ENCODE measurements around the gene IL9R.
"Not testable (repeated sequence)": the region's sequence is repeated elsewhere in the genome, so short reads cannot be mapped to it uniquely, and the experiment has no call there.

IL9R gene

GRCh38 chrX:155997436-155997835 is at the start of gene IL9R:
IL9R (plus strand) TSS chrX:155997696; CDS start chrX:155997760, 64 bp downstream.
- no peak for DNase-seq

- no peak for DNase-seq
Observed at GRCh38 chrX:155949098-155949497, 48.4 kb upstream of the IL9R start.

GRCh38 chrX:155951237-155951789 is 46.2 kb upstream of the IL9R start:
- no peak for DNase-seq

- no peak for DNase-seq
Observed at GRCh38 chrX:155953055-155953454, 44.4 kb upstream of the IL9R start.

GRCh38 chrX:155954793-155955192 is 42.7 kb upstream of the IL9R start:
- no peak for DNase-seq

- no peak for DNase-seq
Observed at GRCh38 chrX:155956099-155956498, 41.4 kb upstream of the IL9R start.

- DNase-seq: no peak
Observed at GRCh38 chrX:155956649-155957048, 40.8 kb upstream of the IL9R start.

- no peak for DNase-seq
Observed at GRCh38 chrX:155957843-155958242, 39.7 kb upstream of the IL9R start.

GRCh38 chrX:155959018-155959587 is 38.4 kb upstream of the IL9R start:
- no peak for DNase-seq

GRCh38 chrX:155962906-155963305 is 34.6 kb upstream of the IL9R start:
- no peak for DNase-seq

GRCh38 chrX:155966876-155967275 is 30.6 kb upstream of the IL9R start:
- DNase-seq: peak; percentile 29

GRCh38 chrX:155967653-155968325 is 29.7 kb upstream of the IL9R start:
- no peak for DNase-seq

- DNase-seq: no peak
Observed at GRCh38 chrX:155968326-155968661, 29.2 kb upstream of the IL9R start.

- no peak for DNase-seq
Observed at GRCh38 chrX:155968791-155969190, 28.7 kb upstream of the IL9R start.

GRCh38 chrX:155971658-155972057 is 25.8 kb upstream of the IL9R start:
- not testable (repeated sequence) for DNase-seq

- not testable (repeated sequence) for DNase-seq
Observed at GRCh38 chrX:155972241-155972640, 25.3 kb upstream of the IL9R start.

- no peak for DNase-seq
Observed at GRCh38 chrX:155983326-155983725, 14.2 kb upstream of the IL9R start.

GRCh38 chrX:155985208-155985607 is 12.3 kb upstream of the IL9R start:
- no peak for DNase-seq

- not testable (repeated sequence) for DNase-seq
Observed at GRCh38 chrX:155986995-155987394, 10.5 kb upstream of the IL9R start.

- DNase-seq: no peak
Observed at GRCh38 chrX:155988859-155989258, 8.6 kb upstream of the IL9R start.

GRCh38 chrX:155993421-155993820 is 4.1 kb upstream of the IL9R start:
- DNase-seq: no peak

GRCh38 chrX:155995321-155995875 is 2.1 kb upstream of the IL9R start:
- DNase-seq: no peak

GRCh38 chrX:155998116-155998515 is 620 bp downstream of the IL9R start:
- no peak for DNase-seq

- no peak for DNase-seq
Observed at GRCh38 chrX:155998761-155999510, 1.4 kb downstream of the IL9R start.

Data from NCI-H748 treated with DMSO at 0.1 percent for 48 hours (cell line).